GM23248 (cell line): ENCODE measurements around the gene CUL3. TPM values are rescaled to one million over a fixed set of nuclear protein-coding genes. Genes with fewer than 3 reads are reported as not detected.

Experiments used
- DNase-seq: peaks from one replicate; pipeline ENCODE4 v3.0.0-alpha.2; 2015
- H2AFZ ChIP-seq: fragments of 200-600 bp; sonication (generic); 2 replicates; pipeline ENCODE4 v1.6.1; 2016; ENCODE audit warnings: antibody characterized with exemption
- H3F3A ChIP-seq: fragments of 200-600 bp; sonication (generic); 2 replicates; pipeline ENCODE4 v1.6.1; 2016; ENCODE audit warnings: mild to moderate bottlenecking, antibody characterized with exemption, mixed run types; ENCODE audit not compliant: insufficient read depth
- H3K27ac ChIP-seq: fragments of 200-600 bp; sonication (generic); 2 replicates; pipeline ENCODE4 v1.5.1; 2016; ENCODE audit warnings: mild to moderate bottlenecking
- H3K27me3 ChIP-seq: fragments of 200-600 bp; sonication (generic); replicated peaks from 2 replicates; pipeline ENCODE4 v1.6.1; 2016; ENCODE audit warnings: mild to moderate bottlenecking; ENCODE audit not compliant: insufficient read depth
- H3K36me3 ChIP-seq: fragments of 200-600 bp; sonication (generic); 2 replicates; pipeline ENCODE4 v1.6.1; 2016; ENCODE audit warnings: low read depth, mild to moderate bottlenecking
- H3K4me1 ChIP-seq: fragments of 200-600 bp; sonication (generic); 2 replicates; pipeline ENCODE4 v1.6.1; 2016; ENCODE audit warnings: mild to moderate bottlenecking; ENCODE audit not compliant: insufficient read depth
- H3K4me2 ChIP-seq: fragments of 200-600 bp; sonication (generic); one replicate; pipeline ENCODE4 v1.6.1; 2016; ENCODE audit warnings: mild to moderate bottlenecking; ENCODE audit not compliant: unreplicated experiment
- H3K4me3 ChIP-seq: fragments of 200-600 bp; sonication (generic); 2 replicates; pipeline ENCODE4 v1.5.1; 2016; ENCODE audit warnings: mild to moderate bottlenecking
- H3K79me2 ChIP-seq: fragments of 200-600 bp; sonication (generic); 2 replicates; pipeline ENCODE4 v1.6.1; 2016; ENCODE audit warnings: mild to moderate bottlenecking; ENCODE audit not compliant: insufficient read depth
- H3K9ac ChIP-seq: fragments of 200-600 bp; sonication (generic); 2 replicates; pipeline ENCODE4 v1.6.1; 2016; ENCODE audit warnings: mild to moderate bottlenecking
- H3K9me2 ChIP-seq: fragments of 200-600 bp; sonication (generic); 2 replicates; pipeline ENCODE4 v1.6.1; 2016; ENCODE audit warnings: mixed run types, mild to moderate bottlenecking, moderate library complexity; ENCODE audit not compliant: insufficient read depth
- H3K9me3 ChIP-seq: fragments of 200-600 bp; sonication (generic); one replicate; pipeline ENCODE4 v1.6.1; 2017; ENCODE audit warnings: low read depth
- H4K20me1 ChIP-seq: fragments of 200-600 bp; sonication (generic); 2 replicates; pipeline ENCODE4 v1.6.0; 2016; ENCODE audit not compliant: insufficient read depth
- EZH2 ChIP-seq: fragments of 200-600 bp; sonication (generic); IDR thresholded peaks from 2 replicates; pipeline ENCODE4 v1.6.1; 2018; ENCODE audit warnings: antibody characterized with exemption, mild to moderate bottlenecking; ENCODE audit not compliant: insufficient read depth, poor library complexity, severe bottlenecking
- EZH2phosphoT487 ChIP-seq: fragments of 200-600 bp; sonication (generic); IDR thresholded peaks from 2 replicates; pipeline ENCODE4 v1.6.1; 2018; ENCODE audit warnings: antibody characterized with exemption, moderate library complexity, mild to moderate bottlenecking, low read depth; ENCODE audit not compliant: insufficient read depth
- WGBS, 2 experiments: methylation state at CpG; one replicate each; pipeline ENCODE4 v1.1.6; 2015 to 2017; ENCODE audit warnings: low lambda C conversion rate in 2 of 2, low coverage in 1 of 2; ENCODE audit errors: missing lambda C conversion rate in 2 of 2; 5-methylcytosine and 5-hydroxymethylcytosine counted together
- in situ Hi-C: fragments of 300-500 bp; cut with MboI; formaldehyde crosslinking; loops from 2 replicates; pipeline ENCODE4 v1.15.0; 2020
- polyA plus RNA-seq: library from polyadenylated mRNA; unstranded; fragments of >200 nt; fragmentation: Nextera tagmentation; extraction: Ambion mirVana; gene quantifications from 2 replicates; pipeline ENCODE4 v1.2.1, GENCODE V29; 2016
- total RNA-seq: library from RNA; depleted of rRNA; stranded (reverse); fragments of >200 nt; shearing (Covaris generic); gene quantifications from 2 replicates; pipeline ENCODE4 v1.2.3, GENCODE V29; 2014; rRNA removed

Gene CUL3
- total and polyA plus RNA-seq, 2 experiments from 2014 or later, result 24.7 to 47.8 TPM

GRCh38 chr2:224428787-224429440, 156.2 kb downstream of the CUL3 start:
- Histone ChIP-seq H3K9me3 (no peaks in the 10 kb centered on the region), H3K27ac (no peak overlapping the region), H3K36me3 (no peaks in the 10 kb centered on the region), H3K9me2 (no peaks in the 10 kb centered on the region), H2AFZ (no peak overlapping the region), H3F3A (no peaks in the 10 kb centered on the region), H3K4me1 (no peaks in the 10 kb centered on the region), H3K4me2 (no peak overlapping the region), H3K27me3 (peaks cover 7% of the 10 kb centered on the region; the same call in 1 of the 2 replicates), H3K79me2 (no peaks in the 10 kb centered on the region), H3K4me3 (no peak overlapping the region), H3K9ac (no peak overlapping the region), H4K20me1 (no peaks in the 10 kb centered on the region)
- DNase-seq, result no peak
- in situ Hi-C loops, result no loop called here
- WGBS, 2 experiments, result 88 to 100% methylated on average over 1 of the region's 3 CpGs
- no peak for TF ChIP-seq EZH2
- TF ChIP-seq EZH2phosphoT487, result no peak

DNA sequence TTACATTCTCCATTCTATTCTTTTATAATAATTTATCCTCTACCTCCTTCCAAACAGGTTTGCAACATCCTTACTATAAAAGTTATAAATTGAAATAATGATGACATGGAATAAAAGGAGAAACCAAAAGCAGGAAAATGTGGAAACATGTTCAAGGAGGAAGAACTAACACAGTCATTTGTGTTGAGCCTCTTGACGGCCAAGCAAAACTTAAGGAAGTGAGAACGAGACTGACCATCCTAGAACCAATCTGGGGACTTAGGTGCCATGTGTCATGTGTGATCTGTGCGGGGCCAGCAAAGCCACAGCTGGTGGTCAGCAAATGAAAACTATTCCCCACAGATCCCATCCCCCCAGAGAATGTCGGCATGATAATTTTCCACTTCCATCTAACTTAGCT, 157.7 kb downstream of the CUL3 start:
- no peaks in the 10 kb centered on the region for H3F3A ChIP-seq
- 33 to 34% methylated on average over 4 of the region's 4 CpGs for WGBS, 2 experiments
- TF ChIP-seq EZH2phosphoT487 (no peak), EZH2 (no peak)
- H3K9me3 ChIP-seq, result no peaks in the 10 kb centered on the region
- H3K27me3 ChIP-seq, result no peaks in the 10 kb centered on the region
- H3K27ac ChIP-seq, result no peak overlapping the region
- no peak overlapping the region for H3K4me3 ChIP-seq
- H3K9ac ChIP-seq, result no peak overlapping the region
- H4K20me1 ChIP-seq, result no peaks in the 10 kb centered on the region
- no peak overlapping the region for H2AFZ ChIP-seq
- no peak overlapping the region for H3K4me2 ChIP-seq
- no peaks in the 10 kb centered on the region for H3K9me2 ChIP-seq
- no peaks in the 10 kb centered on the region for H3K4me1 ChIP-seq
- in situ Hi-C loops, result no loop called here
- no peaks in the 10 kb centered on the region for H3K79me2 ChIP-seq
- DNase-seq, result no peak
- H3K36me3 ChIP-seq, result no peaks in the 10 kb centered on the region

- no peaks in the 10 kb centered on the region for H3F3A ChIP-seq
- WGBS, 2 experiments, result 45 to 49% methylated on average over 3 of the region's 3 CpGs
- in situ Hi-C loops, result no loop called here
- no peak overlapping the region for H3K27ac ChIP-seq
- DNase-seq, result no peak
- H3K27me3 ChIP-seq, result no peaks in the 10 kb centered on the region
- no peak overlapping the region for H3K9ac ChIP-seq
- H3K79me2 ChIP-seq, result no peaks in the 10 kb centered on the region
- no peaks in the 10 kb centered on the region for H3K9me3 ChIP-seq
- H2AFZ ChIP-seq, result no peak overlapping the region
- TF ChIP-seq EZH2phosphoT487 (no peak), EZH2 (no peak)
- H3K9me2 ChIP-seq, result no peaks in the 10 kb centered on the region
- no peaks in the 10 kb centered on the region for H4K20me1 ChIP-seq
- no peaks in the 10 kb centered on the region for H3K4me1 ChIP-seq
- H3K4me2 ChIP-seq, result no peak overlapping the region
- H3K4me3 ChIP-seq, result no peak overlapping the region
- H3K36me3 ChIP-seq, result no peaks in the 10 kb centered on the region
Measured at GRCh38 chr2:224426656-224427055, 158.5 kb downstream of the CUL3 start.

DNA sequence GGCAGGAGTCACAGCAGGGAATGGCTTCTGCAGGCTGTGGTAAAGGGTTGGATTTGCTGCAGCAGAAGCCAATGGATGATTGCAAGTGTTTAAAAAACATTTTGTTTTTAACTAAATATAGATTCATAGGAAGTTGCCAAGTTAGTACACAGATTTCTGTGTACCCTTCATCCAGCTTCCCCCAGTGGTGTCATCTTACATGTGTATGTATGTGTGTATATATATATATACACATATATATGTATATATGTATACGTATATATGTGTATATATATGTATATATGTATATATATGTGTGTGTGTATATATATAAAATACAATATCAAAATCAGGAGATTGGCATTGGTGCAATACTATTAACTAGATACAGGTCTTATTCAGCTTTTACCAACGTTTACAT, 164.1 kb downstream of the CUL3 start:
- H3K4me3 ChIP-seq, result no peak overlapping the region

More for the DNA sequence above, 164.1 kb downstream of the CUL3 start:
- in situ Hi-C loops, result no loop called here
- Histone ChIP-seq H3K79me2 (no peaks in the 10 kb centered on the region), H3K9me2 (no peaks in the 10 kb centered on the region), H3K4me2 (no peak overlapping the region), H3K4me1 (no peaks in the 10 kb centered on the region), H3F3A (no peaks in the 10 kb centered on the region), H2AFZ (no peak overlapping the region), H3K27ac (no peak overlapping the region), H3K9ac (no peak overlapping the region), H4K20me1 (no peaks in the 10 kb centered on the region), H3K36me3 (no peaks in the 10 kb centered on the region), H3K27me3 (no peaks in the 10 kb centered on the region), H3K9me3 (no peaks in the 10 kb centered on the region)
- TF ChIP-seq EZH2 (no peak), EZH2phosphoT487 (no peak)
- 7 to 14% methylated on average over 2 of the region's 2 CpGs for WGBS, 2 experiments
- no peak for DNase-seq

Other genes starting within 250 kb of the CUL3 start
- gene FAM124B, start 183.3 kb downstream of the CUL3 start, total RNA-seq, result not detected in 2 replicates
- gene FAM124B, start 183.3 kb downstream of the CUL3 start, polyA plus RNA-seq, result not detected in 2 replicates
- not detected in 2 replicates for gene CCDC195, start 131.0 kb upstream of the CUL3 start, total RNA-seq
- gene CCDC195, start 131.0 kb upstream of the CUL3 start, polyA plus RNA-seq, result not detected in 2 replicates